Fibroblast of skin of right quadriceps (primary cell): ENCODE data around the gene TOMM20L.
A peak's percentile ranks its signal among the peaks of the same experiment; 100 is the strongest.
"Not testable (repeated sequence)": the region's sequence is repeated elsewhere in the genome, so short reads cannot be mapped to it uniquely, and the experiment has no call there.

Experiments
- DNase-seq: peaks from one replicate; pipeline ENCODE4 v3.0.0-alpha.2; 2013

Gene TOMM20L

DNA sequence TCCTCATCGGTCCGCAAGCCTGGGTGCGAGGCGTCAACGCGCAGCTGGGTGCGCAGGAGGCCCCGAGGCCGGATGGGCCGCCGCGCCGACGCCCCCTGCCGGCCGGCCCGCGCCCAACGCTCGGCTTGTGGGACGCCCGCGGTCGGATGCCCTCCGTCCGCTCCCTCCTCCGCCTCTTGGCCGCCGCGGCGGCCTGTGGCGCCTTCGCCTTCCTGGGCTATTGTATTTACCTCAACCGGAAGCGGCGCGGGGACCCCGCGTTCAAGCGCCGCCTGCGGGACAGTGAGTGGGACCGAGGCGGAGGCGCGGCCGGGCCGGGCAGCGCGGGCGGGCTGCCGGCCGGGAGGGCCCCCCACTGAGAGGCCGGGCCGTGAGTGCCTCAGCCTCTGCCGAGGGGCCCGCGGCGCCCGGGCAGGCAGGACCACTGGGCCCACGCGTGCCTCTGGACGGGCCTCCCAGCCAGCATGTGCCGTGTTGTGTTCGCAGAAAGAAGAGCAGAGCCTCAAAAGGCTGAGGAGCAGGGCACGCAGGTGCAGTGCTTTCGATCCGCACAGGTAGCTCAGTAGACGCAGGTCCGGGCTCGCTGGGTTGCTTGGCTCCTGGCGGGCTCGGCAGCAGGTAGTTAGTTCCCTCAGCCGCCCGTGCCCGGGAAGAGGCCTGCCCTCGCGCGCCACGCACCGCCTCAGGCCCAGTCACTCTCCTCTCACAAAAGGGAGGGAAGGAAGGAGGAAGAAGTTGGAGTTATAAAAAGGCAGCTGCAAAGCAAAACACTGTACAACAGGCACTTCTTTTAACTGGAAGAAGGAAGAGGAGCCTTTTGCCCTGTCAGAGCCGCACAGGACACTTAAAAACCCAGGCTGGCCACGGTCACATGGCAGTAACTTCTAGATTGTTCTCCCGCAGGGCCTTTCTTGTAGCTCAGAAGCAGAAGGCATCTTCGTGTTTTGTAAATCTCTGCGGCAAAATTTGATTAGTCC is at the start of gene TOMM20L:
TSS of gene TOMM20L (plus strand) at position 119 of the 977 bp plus-strand sequence. CDS start at position 147, 28 bp downstream.
- peak; percentile 70 for DNase-seq

DNA sequence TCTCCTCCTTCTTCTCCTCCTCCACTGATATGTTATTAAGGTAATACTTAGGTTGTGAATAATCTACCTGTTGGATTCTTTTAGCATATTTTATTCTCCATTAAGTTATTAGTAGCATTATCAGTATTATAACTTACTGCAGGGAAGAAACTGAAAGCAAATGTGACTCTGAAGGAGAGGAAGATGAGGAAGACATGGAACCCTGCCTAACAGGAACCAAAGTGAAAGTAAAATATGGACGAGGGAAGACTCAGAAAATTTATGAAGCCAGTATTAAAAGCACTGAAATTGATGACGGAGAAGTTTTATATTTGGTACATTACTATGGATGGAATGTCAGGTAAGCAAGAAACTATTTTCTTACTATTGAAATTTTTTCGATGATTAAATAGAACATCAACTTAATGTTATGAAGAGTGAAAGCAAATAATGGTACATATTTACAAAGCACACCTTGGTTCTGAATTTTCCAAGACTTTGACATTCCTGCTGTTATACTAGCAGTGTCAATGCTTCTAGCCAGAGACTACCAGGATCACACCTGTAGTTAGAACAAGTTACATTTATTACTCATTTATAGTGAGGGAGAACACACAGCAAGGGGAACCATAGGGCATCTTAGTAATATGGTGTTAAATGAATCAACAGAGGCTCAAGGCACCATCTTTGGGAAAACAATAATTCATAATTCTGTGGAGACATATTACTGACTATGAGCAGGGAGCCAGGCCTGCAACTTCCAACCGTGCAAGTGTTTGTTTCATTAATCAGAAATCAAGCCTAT is 42.0 kb upstream of the TOMM20L start:
- DNase-seq, result no peak

DNA sequence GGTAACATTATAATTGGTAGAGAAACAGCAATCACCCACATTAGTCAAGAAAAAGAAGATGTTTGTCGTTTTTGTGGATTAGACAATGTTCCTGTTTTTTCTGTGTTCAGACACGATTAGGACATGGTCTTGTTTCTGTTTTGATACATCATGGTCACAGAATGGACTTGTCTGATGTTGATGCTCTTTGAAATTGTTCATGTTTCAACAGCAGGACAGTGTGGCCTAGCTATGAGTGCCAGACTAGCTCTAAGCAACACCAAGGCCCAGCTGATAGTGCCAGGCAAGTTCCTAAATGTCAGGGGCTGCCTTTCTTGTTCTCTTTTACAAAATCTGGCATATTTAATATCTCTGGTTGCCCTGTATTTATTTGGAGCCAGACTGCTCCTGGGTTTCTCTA is 40.9 kb upstream of the TOMM20L start:
- no peak for DNase-seq

DNA sequence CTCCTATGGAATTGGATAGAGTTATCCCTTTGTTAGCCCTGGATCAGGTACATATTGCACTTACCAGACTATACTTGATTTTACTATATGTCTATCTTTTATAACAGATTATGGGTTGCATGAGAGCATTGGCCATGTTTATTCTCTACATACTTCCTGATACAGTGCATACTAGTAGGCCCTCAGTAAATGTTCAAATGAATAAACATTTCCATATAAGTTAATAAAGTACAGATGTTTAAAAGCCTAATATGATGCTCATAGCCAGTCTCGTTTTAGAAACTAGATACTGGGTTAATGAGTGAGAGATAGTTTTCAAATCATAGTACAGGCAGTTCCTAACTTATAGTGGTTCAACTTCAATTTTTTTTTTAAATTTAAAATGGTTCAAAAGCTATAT is 39.5 kb upstream of the TOMM20L start:
- DNase-seq, result peak; percentile 2

DNA sequence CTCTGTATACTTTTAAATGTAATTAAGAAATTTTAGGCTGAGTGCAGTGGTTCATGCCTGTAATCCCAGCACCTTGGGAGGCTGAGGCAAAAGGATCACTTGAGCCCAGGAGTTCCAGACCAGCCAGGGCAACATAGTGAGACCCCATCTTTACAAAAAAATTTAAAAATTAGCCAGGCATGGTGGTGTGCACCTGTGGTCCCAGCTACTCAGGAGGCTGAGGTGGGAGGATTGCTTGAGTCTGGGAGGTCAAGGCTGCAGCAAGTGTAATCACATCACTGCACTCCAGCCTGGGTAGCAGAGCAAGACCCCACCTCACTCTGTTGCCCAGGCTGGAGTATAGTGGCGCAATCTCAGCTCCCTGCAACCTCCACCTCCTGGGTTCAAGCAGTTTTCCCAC is 33.5 kb upstream of the TOMM20L start:
- not testable (repeated sequence) for DNase-seq

DNA sequence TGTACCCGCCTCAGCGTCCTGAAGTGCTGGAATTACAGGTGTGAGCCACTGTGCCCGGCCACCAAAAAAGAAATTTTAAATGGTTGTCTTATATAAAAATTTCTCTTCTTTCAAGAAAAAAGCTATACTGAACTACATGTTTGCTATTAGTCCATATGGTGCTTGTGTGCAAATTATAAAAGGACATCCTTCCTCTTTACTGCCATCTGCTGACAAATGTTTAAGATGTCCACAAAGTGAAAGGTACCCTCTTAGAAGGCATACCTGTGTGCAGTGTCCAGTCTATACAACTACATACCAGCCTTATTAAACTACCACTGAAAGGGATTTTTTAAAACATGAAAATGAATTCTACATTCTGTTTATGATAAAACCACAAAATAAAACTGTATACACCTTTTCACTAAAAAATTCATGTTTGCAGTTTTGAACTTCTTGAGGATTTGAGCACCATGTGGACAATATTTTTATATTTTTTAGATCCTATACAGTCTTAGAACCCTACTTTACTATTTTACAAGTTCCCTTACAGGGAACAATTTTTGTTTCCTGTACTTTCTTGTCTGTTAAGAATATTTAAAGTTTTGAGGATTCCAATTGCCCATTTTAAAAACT is 32.8 kb upstream of the TOMM20L start:
- peak; percentile 16 for DNase-seq

DNA sequence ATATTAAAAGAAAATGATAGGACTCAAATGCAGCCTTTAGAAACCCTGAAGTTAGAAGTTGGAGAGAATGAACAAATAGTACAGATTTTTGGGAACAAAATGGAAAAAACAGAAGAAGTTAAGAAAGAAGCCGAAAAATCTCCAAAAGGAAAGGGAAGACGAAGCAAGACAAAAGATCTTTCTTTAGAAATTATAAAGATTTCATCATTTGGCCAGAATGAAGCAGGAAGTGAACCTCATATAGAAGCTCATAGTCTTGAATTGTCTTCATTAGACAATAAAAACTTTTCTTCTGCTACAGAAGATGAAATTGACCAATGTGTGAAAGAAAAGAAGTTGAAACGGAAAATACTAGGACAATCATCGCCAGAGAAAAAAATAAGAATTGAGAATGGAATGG is 31.4 kb upstream of the TOMM20L start:
- DNase-seq, result no peak

DNA sequence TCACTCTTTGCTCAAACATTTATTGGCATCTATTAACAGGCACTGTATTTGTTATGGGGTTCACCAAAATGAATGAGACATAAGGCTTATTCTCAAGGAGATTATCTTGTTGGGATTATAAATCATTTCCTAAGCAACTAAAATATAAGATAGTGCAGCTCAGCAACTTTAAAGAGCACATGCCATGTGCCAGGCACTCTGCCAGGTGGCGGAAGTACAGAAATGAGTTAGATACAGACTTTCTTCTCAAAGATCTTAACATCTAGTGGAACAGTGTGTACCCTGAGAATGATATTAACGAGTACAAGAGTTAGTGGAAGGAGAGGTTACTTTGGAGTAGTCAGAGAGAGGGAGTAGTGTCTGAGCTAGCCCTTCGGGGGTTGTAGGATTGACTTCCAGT is 28.4 kb upstream of the TOMM20L start:
- DNase-seq, result no peak

DNA sequence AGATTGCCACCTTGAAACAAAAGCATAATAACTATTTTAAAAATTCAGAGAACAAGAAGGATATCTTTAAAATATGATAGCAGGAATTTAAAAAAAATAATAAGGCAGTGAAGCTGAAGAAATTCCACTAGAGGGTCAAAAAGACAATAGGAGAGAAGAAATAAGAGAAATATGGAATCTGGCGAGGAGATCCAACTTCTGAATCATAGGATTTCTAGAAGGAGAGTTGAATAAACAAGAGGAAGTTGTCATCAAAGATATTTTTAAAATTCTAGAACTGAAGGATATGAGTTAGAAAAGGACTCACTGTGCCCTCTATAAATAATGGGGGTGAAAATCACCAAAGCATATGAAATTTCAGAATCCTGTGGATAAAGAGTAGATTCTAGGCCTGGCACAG is 26.8 kb upstream of the TOMM20L start:
- no peak for DNase-seq

DNA sequence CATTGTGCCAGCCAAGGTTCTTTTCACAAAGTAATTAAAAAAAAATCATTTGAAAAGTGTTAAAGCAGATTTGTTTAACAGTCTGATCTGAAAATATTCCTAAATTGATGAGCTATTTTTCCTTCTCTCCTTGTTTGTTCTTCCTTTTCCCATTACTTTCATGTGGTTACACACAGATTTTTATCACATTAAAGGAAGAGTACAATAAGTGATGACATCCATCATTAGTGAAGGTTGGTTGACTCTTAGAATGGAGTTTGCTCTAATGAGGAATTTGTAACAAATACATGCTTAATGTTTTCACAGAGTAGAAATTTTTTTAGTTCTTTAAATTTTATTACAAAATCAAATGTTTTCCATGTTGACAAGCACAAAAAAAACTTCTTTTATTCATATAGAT is 18.9 kb upstream of the TOMM20L start:
- no peak for DNase-seq

DNA sequence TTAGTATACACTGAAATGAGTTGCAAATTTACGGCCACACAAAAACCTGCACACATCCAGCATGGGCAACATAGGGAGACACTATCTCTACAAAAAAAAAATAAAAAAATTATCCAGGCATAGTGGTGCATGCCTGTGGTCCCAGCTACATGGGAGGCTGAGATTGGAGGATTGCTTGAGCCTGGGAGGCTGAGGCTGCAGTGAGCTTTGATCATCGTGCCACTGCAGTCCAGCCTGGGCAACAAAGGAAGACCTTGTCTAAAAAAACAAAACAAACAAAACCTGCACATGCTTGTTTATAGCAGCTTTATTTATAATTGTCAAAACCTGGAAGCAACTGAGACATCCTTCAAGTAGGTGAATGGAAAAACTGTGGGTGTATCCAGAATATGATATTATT is 4.9 kb upstream of the TOMM20L start:
- no peak for DNase-seq

DNA sequence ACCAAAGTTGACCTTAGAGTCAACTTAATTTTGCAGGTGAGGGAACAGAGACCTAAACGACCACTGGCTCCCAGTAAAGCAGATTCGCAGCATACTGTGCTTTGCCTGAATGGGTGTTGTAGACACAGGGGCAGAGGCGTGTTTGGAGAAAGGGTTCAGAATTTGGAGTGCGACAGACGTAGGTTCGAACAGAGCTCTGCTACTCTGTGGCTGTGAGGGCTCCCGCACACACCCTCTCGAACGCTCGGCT is 243 bp upstream of the TOMM20L start:
- DNase-seq, result no peak

DNA sequence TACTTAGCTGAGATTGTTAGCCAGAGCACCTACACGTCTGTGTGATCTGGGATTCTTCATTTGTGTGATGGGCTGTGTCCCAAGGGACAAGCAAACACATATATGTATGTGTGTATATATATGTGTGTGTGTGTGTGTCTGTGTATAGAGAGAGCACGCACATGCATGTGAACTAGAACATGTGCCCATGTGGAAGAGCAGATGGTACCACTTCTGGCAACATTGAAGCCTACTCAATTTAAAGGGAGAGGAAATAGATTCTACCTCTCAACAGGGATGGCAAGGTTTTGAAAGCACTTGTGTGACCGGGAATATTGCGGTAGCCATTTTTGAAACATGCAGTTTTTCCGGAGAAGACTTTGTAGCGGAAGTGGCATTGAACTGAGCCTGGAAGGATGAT is 1.4 kb downstream of the TOMM20L start:
- DNase-seq, result no peak

DNA sequence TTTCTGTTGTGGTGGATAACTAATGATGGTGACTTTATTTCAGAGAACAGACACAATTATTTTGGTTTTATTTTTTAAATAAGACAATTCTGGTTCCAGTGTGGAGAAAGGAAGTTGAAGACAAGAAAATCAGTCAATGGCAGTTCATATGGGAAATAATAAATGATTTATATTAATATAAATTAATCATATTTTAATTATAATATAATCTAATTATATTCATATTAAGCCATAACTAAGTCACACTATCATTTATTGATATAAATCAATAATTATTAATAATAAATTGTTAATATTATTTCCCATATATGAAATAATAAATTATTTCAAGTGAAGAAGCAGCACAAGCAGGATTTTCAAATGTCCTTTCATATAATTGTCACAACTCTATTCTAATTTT is 2.8 kb downstream of the TOMM20L start:
- no peak for DNase-seq

DNA sequence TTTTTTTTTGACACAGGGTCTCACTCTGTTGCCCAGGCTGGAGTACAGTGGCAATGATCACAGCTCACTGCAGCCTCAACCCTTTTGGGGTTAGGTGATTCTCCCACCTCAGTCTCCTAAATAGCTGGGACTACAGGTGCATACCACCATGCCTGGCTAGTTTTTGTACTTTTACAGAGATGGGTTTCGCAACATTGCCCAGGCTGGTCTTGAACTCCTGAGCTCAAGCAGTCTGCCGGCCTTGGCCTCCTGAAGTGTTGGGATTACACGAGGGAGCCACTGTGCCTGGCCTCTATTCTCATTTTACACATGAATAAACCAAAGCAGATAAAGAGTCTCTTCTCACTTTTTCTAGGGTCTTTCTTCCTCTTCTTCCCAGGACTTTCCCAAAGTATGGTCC is 3.2 kb downstream of the TOMM20L start:
- no peak for DNase-seq

DNA sequence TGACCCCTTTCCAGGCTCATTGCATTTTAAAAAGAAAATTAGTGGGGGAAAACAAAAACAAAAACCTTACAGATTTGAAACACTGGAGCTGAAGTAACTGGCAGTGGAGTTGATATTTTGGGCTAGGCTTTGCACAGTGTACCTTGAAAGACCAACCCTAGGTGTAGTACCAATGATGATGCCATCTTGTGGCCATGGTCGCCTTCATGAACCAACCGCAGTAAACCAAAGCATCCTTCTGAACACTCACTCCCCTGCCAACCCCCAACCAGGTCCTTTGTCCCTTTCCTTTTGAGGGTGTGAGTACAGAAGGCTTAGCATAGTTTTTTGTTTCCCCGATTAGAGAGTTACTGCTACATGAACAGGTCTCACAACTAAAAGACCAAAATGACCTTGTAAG is 5.9 kb downstream of the TOMM20L start:
- no peak for DNase-seq

DNA sequence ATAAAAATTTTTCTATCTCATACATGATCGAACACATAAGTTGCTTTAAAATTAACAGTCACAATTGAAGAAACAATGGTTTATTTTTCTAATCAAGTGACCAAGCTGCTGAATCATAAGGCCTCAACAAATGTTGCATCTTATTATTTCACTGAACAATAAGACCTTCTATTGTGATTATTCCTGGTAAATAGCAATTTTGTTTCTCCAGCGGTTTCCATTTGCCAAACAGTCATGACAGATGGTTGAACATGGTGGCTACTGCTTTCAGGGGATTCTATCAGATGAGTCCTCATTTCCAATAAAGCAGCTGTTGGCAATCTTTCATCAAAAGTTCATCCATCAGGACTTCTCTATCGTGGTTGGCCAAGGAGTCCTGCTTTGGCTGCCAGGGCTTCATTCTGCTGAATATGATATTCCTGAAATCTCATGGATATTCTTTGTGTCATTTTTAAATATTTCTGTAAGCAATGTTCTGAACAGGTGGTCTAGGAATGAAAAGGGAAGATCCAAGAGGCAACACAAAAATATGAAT is 13.0 kb downstream of the TOMM20L start:
- DNase-seq, result no peak

DNA sequence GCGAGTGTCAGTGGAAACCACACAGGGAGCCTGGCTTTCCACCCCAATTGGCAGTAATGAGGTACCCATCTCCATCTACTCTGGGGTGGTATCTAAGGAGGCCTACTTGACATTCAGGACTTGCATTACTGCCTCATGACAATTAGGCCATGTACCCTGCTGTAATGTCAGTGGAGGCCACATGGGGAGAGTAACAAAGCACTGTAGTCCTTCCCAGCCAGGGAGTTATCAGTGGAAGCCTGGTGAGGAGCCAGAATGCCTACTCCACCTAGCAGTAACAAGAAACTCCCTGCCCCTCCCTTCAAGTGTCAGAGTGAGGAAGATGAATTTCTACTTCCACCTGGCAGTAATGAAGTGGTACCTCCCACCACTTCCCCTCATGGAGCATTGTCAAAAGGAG is 19.1 kb downstream of the TOMM20L start:
- no peak for DNase-seq

DNA sequence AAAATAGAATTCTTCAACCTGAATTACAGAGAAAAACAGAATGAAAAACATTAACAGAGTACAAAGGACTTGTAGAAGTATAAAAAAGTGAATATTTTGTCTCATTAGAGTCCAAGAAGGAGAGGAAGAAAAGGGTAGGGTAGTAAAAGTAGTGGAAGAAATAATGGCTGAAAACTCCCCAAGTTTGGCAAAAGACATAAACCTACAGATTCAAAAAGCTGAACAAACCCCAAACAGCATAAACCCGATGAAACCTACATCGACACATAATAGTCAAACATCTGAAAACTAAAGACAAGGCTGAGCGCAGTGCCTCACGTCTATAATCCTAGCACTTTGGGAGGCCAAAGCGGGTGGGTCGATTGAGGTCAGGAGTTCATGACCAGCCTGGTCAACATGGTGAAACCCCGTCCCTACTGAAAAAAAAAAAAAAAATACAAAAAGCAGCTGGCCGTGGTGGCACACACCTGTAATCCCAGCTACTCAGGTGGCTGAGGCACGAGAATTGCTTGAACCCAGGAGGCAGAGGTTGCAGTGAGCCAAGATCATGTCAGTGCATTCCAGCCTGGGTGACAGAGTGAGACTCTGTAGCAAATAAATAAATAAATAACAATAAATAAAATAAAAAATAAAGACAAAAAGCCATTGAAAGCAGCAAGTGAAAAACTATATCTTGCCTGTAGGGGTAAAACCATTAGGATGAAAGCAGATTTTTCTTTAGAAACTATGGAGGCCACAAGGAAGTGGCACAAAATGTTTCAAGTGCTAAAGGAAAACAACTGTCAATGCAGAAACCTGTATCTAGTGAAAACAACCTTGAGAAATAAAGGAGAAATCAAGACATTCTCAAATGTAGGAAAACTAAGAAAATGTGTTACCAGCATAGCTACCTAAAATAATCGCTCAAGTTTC is 20.2 kb downstream of the TOMM20L start:
- no peak for DNase-seq

DNA sequence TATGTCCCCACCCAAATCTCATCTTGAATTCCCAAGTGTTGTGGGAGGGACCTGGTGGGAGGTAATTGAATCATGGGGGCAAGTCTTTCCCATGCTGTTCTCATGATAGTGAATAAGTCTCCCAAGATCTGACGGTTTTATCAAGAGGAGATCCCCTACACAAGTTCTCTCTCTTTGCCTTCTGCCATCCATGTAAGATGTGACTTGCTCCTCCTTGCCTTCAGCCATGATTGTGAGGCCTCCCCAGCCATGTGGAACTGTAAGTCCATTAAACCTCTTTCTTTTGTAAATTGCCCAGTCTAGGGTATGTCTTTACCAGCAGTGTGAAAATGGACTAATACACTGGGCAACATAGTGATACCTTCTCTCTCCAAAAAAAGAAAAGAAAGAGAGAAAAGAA is 21.2 kb downstream of the TOMM20L start:
- not testable (repeated sequence) for DNase-seq

DNA sequence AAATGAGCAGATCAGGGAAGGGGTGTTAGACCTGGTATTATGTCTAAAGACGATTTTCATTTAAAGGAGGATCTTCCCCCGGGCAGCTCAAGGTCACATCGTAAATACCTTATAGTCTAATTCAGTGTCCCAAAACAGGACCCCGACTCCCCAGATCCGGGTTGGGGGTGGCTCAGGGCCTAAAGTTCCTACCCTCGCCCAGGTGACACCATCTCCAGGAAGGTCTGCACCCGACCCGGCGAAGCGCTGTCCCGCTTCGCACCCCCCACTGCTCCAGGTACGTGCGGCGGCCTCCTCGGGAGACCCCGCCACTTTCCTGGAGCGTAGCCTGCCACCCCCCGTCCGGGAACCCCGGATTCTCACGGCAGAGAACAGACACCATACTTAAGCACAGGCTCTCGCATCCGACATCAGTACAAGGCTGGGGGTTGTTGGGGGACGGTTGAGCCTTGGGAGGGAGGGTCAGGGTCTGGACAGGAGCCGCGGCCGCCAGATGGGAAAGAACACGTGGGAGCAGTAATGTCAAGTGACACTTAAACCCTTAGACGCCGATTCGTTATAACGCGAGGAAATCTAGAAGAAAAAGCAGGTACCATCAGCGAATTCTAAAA is 31.0 kb downstream of the TOMM20L start:
- peak; percentile 75 for DNase-seq
